TTC549 (cell line): ENCODE data around the gene SLC9A3.
"Not testable (repeated sequence)": the region's sequence is repeated elsewhere in the genome, so short reads cannot be mapped to it uniquely, and the experiment has no call there.

Experiments used
- FAIRE-seq: peaks from 2 replicates; lab custom pipeline; 2012; peaks lifted over from hg19 to GRCh38; lab: Jason Lieb, UNC

Gene SLC9A3

DNA sequence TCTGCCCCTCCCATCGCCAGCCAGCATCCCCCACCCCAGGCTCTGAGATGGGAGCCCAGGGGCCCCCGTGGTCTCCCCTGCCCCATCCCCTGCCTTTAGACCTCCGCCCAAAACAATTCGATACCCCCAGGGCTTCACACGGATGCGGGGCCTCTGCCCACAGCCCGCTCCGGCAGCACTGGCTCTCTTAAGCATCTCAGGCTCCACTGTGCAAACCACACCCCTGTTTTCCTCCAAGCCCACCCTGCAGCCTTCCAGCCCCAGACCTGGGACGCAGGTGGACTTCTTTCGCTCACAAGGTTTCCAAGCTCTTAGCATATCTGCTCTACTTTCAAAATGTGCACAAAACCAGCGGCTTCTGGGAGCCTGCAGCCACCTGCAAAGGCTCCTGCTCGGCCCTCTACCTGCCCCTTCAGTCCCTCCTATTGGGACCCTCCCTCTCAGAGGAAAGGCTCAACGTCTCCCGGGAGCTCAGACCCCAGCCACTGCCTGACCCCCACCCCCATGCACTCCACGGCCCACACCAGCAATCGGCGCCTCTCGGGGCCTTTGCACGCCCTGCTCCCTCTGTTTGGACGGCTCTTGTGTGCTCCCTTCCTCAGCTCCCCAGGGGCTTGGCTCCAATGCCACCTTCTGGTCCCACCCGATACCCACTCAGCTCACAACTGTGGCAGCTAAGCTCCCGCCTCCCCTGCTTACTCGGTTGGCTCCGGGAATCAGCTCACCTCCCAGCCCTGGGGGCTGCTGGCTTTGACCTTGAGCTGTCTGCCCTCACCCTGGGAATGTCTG lies 918 bp upstream of the SLC9A3 start:
- FAIRE-seq, result no peak

DNA sequence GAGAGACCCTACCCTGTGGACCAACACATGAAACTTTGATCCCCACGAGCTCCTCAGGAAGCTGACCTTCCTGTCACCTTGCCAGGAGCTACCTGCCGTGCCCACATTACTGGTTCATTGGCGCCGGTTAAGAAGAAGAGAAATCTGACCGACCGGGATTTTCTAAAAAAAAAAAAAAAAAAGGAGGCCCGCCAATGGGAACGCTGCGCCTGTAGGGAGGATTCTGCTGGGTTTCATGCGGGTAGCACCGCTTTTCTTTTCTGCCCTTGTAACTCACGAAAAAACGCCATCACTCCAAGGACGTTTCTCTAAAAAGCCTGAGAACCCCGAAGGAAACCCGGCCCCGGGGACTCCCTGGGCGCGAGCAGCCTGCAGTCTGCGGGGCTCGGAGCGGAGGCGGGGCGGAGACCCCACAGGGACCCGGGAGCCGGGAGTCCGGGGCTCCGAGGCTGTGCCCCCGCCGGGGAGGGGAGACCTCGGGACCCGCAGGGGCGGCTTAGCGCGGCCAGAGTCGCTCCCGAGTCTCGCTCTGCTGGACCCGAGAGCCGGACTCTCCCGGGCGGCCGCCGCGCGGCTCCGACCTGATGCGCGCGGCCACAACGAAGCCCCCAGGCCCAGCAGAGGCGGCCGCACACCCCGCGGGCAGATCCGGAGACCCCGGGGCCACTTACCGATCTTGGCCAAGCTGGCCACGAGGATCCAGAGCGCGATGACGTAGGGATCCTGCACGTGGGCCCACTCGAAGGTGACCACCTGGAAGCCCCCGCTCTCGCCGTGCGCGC lies 617 bp downstream of the SLC9A3 start:
- FAIRE-seq, result no peak

GRCh38 chr5:522899-523440 lies 1.3 kb downstream of the SLC9A3 start:
- no peak for FAIRE-seq

GRCh38 chr5:522116-522515 lies 2.1 kb downstream of the SLC9A3 start:
- FAIRE-seq, result no peak

DNA sequence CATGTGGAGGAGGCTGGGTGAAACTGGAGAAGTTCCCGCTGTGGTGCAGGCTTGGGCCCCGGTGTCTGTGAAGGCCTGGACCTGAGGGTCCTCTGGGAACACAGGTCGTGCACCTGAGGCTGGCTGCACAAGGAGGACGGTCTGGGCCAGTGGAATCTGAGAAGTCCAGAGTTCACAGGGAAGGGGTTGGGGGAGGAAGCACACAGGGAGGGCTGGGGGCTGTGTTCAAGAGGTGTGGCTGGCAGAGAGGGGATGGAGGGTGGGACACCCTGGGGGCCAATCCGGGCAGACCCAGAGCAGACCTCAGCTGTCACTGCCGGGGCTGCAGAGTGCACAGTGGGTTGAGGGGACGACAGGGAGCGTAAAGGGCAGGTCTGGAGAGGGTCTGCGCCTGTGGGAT lies 2.6 kb downstream of the SLC9A3 start:
- FAIRE-seq, result no peak

DNA sequence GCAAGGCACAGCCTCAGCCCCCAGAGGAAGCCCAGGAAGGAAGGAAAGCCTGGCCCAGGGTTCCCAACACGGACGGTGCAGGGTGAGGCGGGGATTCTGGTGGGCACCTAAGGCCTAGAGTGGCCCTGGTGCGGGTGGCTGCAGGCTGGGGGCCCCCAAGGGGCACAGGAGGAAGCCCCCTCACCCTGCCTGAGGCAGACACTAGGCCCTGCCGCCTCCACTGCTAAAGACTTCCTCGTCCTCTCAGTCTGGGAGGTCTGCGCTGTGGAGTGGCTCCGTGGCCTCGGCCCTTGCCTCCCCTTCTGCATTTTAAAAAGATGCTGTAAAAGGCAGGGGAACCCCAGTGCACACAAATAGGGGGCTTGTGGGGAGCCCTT lies 3.4 kb downstream of the SLC9A3 start:
- no peak for FAIRE-seq

- FAIRE-seq, result no peak
These were observed 3.9 kb downstream of the SLC9A3 start for GRCh38 chr5:520196-520849.

DNA sequence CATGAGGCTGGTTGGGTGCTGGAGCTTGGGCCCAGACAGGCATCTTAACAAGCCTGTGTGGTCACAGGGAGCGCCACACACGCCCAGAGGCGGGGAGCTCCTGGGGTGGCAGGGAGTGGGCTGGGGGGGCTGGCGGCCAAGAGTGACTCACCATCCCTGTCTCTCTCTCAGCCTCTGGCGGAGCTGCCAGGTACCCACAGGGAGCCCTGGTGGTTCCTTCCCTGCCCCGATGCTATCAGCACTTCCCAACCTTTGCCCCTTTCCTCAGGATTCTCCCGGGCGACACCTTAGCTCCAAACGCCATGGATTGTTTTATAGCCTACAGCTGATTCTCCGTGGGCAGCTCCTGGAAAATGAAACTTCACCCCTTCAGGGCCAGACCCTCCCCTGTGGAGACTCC lies 5.5 kb downstream of the SLC9A3 start:
- no peak for FAIRE-seq

- FAIRE-seq, result no peak
These were observed 6.6 kb downstream of the SLC9A3 start for GRCh38 chr5:517535-518100.

DNA sequence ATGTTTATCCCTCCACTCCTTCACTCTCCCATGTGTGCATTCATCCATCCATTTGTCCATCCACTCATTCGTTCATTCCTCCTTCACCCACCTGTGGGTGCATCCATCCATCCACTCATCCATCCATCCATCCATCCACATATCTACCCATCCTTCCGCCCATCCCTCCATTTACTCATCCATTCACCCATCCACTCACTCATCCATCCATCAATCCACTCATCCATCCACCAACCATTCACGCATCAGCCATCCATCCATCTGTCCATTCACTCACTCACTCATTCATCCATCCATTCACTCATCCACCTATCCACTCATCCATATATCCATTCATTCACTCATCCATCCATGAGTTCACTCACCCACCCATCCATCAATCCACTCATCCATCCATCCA lies 7.3 kb downstream of the SLC9A3 start:
- FAIRE-seq, result no peak

DNA sequence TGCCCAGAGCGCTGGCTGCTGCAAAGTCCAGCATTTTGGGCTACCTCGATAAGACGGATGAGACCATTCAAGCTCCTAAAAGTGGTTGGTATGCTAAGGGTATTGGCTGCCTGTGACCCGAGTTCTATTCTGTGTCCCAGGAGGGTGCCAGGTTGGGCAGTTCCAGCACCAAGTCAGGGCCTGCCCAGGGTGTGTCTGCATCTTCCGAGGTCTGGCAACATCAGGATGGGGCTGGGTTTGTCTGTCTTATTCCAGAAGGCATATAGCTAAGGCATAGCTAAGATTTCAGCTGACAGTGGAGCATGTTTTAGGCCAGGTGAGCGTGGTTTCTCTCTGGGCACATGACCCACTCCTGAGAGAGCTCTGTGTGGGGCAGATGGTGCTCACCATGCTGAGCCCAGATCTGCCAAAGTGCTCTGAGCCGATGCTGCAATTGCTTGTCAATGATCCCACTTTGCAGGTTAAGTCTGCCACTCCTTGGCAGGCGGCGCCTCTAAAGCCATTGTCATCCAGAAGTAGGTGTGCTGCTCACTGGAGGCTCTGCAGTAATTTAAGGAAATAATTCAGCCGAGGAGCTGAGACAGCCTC lies 7.8 kb downstream of the SLC9A3 start:
- FAIRE-seq, result no peak

DNA sequence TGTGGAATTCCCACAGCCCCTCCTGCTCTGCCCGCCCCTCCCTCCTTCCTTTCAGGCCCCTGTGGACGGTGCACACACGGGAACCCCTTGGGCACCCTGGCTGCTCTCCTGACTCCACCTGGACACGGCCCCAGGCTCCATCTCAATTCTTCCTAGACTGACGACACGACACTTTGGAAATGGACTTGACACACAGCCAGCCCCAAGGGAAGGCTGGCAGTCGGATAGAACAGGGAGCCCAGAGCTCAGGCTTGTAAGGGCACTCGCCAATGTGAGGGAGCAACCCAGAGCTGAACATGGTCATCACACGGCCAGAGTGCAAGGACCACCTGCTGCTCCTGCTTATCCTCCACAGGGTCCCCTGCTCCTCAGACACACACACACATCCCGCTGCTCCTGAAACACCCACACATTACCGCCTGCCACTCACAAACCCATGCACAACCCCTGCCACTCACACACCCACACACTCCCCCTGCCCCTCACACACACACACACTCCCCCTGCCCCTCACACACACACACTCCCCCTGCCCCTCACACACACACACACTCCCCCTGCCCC lies 8.9 kb downstream of the SLC9A3 start:
- FAIRE-seq, result no peak

DNA sequence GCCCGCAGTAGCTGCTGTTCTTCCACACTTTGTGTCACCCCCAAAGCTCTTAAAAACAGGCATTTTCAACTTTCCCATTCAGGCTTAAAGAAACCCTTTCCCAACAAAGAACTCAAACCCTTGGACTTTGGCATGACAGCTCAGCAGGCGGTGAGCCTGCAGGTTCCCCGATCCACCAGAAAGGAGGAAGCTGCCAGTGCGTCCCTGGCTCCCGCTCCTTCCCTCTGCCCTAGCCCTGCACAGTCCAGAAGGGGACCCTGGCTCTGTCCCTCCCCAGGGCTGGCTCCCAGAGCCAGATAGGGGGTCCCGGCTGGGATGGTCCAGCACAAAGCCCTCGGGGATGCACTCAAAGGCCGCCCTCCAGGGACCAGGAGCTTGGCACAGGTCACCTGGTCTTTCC lies 9.6 kb downstream of the SLC9A3 start:
- no peak for FAIRE-seq

- FAIRE-seq, result no peak
These were observed 10.2 kb downstream of the SLC9A3 start for GRCh38 chr5:514101-514485.

- FAIRE-seq, result no peak
These were observed 10.8 kb downstream of the SLC9A3 start for GRCh38 chr5:513216-514100.

- no peak for FAIRE-seq
These were observed 12.8 kb downstream of the SLC9A3 start for GRCh38 chr5:511476-511875.

- FAIRE-seq, result no peak
These were observed 13.7 kb downstream of the SLC9A3 start for GRCh38 chr5:510521-510920.

DNA sequence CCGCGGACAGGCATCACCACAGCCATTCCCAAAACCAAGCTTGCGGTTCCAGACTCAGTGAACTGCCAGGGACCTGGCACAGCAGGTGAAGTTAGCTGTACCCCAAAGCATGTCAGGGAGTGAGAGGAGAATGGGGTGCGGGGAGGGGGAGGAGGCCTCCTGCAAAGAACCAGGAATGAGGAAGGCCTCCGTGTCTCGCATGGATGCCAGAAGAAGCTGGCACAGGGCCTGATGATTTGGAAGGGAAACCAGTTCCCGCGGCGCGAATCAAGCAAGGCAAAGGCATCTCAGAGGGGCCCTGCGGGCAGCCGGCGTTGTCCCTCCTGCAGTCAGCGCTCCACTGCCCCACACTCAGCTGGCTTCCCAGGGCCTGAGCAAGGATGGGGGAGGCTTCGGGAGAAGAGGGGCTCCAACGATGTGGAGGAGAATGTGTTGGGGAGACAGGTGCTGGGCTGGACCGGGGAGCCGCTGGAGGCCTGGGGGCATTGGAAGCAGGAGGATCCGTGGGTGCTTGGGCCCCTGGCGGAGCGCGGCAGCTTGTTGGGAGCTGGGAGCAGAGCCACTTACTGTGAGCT lies 14.6 kb downstream of the SLC9A3 start:
- FAIRE-seq, result no peak

DNA sequence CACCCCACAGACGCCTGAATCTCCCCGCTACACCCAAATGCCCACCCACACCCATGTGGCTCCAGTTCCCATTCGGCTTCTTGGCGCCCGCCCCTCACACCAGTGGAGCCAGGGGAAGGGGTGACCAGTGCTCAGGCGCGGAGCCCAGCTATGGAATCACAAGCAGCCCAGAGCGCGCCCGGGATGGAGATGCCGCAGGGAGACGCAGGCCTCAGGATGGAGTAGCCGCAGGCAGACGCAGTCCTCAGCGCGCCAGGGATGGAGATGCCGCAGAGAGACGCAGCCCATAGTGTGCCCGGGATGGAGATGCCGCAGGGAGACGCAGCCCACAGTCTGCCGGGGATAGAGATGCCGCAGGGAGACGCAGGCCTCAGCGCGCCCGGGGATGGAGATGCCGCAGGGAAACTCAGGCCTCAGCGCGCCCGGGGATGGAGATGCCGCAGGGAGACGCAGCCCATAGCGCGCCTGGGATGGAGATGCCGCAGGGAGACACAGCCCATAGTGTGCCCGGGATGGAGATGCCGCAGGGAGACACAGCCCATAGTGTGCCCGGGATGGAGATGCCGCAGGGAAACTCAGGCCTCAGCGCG lies 16.2 kb downstream of the SLC9A3 start:
- not testable (repeated sequence) for FAIRE-seq

DNA sequence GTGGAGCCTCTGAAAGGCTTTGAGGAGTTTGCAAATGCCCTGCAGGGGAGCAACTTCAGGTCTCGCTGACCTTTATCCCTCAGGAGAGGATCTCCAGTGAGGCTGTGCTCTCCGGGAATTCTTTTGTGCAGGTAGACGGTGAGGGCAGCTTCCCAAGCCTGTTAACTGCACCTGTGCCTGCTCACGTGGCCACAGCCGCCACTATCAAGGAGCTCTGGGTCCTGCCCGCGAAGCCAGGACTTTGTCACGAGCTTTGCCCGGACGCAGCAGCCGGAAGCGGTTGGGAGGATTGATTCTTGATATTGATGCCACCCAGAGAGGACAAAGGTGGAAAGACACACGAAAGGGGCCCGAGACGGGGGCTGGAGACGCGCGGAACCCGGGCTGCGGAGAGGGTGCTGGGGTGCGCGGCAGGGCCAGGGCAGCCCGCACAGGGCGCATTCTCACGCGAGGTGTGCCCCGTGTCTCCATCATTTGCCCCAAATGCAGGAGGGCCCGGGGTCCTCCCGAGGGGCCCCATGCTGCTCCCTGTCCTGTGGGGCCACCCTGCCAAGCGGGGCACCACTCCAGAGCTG lies 18.2 kb downstream of the SLC9A3 start:
- no peak for FAIRE-seq
